Activated T-helper 1 cell treated with anti-CD3 and anti-CD28 coated beads, Interleukin-2, amount 50 U/mL, for 16 hours (primary cell): ENCODE results near the gene SEMG2.

Experiments used
- DNase-seq, 2 donors: peaks; one replicate each; pipeline ENCODE4 v3.0.0-alpha.2; 2020; ENCODE audit warnings: low read depth in 1 of 2, low spot score in 1 of 2

The SEMG2 gene

DNA sequence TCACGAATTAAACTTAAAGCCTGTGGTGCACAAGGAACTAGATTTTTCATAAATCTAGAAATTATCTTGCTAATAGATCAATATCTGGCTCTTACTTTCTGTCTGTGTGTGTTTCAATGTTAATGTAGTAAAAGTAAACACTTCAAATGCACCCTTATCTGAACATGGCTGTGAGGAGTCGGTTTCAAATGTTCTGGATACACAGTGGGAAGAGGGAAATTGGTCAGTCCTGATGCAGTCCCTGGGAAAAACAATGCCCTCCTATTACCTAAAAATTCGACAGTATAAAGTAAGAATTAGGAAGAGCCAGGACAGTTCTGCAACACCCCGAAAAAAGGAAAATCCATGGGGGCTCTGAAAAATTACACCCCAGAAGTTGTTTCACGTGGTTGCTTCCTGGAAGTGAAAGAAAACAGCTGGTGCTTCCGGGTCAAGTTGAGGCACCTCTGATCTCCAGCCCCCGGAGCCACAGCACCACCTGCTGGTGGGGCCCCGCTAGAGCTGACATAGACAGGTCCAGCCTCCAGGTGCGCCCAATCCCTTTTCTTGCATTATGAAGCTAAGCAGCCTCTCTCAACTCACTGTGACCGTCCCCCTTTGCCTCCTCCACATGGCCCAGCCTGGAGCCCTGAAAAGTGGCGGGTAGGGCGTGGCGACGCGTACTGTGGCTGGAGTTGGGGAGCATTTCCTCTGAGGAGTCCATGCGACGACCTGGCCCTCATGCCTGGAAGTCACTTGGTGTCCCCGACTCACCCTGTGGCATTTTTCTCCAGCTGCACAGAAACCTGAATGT is 8.3 kb downstream of the SEMG2 start:
- no peak for DNase-seq

GRCh38 chr20:45230631-45231030 is 9.5 kb downstream of the SEMG2 start:
- no peak for DNase-seq

GRCh38 chr20:45235995-45236394 is 14.8 kb downstream of the SEMG2 start:
- no peak for DNase-seq

GRCh38 chr20:45238139-45238538 is 17.0 kb downstream of the SEMG2 start:
- no peak for DNase-seq

DNA sequence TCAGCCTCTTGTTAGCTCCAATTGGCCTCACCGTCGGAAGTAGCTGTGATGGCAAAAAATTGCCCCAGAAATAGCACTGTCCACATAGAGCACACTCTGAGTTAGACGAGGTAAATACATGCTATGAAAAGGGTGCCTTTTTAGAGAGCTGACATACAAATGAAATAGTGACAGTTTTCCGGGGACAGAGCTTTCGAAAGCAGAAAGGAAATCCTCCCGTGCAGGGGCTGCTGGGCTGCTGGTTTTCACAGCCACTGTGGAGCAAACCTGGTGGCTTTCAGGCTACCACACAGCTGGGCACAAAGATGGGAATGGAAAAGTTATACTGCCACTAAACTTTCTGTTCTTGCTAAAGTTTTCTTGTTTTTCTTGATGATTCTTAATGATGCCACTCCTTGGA is 24.9 kb downstream of the SEMG2 start:
- DNase-seq: no peak

DNA sequence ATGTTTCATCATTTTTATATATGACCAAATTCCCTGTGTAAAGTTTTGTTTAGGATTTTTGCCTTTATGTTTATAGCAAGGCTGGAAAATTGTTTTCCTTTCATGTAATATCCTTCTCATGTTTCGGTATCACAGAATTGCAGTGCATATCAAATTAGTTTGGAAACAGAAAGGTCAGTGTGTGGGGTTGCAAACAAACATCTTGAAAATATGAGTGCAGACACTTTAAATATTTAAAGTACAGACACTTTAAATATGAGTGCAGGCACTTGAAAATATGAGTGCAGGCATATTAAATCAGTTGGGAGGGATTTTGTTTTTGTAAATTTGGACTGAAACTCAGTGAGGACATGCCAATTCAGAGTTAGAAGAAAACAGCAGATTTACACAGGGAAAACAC is 26.7 kb downstream of the SEMG2 start:
- DNase-seq: no peak

DNA sequence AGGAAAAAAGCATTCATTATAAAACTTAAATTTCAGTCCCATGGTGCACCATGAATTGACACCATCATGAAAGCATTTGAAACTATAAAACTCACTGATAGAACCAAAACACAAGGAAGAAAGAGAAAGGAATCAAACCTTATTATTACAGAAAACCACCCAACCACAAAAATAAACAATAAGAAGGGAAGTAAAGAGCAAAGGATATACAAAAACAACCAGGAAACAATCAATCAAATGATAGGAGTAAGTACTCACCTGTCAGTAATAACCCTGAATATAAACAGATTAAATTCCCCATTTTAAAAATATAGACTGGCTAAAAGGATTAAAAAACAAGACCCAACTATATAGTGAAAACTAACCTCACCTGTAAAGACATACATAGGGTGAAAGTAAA is 27.4 kb downstream of the SEMG2 start:
- DNase-seq: no peak

DNA sequence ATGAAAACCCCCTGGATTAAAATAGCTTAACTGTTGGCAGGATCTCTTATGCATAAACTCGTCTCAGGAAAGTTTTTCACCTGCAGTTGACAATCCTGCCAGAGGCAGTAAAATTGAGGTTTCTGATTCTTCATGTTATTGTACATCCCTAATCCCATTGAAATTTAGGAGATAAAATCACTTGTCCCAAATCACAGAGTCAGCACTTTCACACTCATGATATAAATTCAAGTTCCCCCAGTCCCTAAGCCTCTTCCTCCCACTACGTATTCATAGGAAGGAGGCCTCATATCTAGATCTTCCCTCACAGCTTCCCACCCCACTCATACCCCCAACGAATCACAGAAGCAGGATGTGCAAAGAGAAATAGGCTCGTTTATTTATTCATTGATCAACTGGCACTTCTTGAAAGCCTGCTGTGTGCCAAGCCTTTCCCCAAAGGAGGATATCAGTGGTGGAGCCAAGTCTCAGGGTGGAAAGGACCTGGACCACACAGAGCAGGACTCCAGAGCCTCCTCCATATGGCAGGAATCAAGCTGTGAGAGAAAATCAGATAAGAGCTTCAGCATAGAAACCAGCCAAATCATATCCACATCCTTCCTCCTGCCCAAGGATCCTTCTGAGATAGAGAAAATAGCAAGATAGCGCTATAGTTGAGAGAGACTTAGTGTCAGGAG is 30.8 kb downstream of the SEMG2 start:
- DNase-seq: no peak

- DNase-seq: no peak
These were observed 32.1 kb downstream of the SEMG2 start for GRCh38 chr20:45253261-45253660.

DNA sequence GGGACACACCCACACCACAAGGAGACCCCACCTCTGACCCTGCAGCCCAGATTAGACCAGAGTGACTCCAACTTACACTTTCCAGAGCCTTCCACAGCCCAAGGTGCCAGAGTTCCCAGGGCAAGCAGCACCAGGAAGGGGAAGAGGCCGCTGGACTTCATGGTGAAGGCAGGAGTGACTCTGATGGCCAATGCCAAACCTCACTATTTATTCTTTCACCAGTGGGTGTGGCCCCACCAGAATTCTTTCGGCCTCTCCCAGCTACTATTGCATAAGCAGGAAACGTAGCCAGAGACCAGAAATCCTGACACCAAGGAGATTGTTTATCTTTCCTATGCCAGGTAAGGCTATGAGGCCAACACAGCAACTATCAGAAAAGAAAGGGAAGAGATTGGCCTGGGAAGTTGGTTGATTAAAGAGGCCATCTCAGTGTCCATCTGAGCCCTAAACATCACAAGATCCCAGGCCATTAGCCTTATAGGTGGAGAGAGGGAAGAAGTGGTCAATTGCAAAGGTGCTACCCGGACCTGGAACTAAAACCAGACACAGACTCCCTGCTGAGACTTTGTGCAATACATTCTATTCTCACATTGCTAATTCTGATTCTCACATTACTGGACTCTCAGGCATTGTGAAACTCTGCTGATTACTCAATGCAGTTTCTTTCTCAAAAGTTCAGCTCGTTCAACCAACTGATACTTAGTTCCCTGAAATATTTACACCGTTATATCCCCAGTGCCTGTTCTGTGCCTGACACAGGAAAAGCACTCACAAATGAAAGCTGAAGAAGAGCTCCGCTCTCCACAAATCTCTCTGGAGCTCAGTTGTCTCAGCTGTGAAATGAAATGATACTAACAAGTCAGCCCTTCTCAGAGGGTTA is 33.5 kb downstream of the SEMG2 start, which contains the start of gene SLPI:
Gene SLPI, minus strand, starts transcription at position 182 of the 880 bp plus-strand sequence. Its CDS starts 21 bp downstream, at position 161.
- DNase-seq: no peak

GRCh38 chr20:45257161-45257560 is 36.0 kb downstream of the SEMG2 start:
- no peak for DNase-seq

GRCh38 chr20:45257711-45258110 is 36.5 kb downstream of the SEMG2 start:
- DNase-seq: no peak

DNA sequence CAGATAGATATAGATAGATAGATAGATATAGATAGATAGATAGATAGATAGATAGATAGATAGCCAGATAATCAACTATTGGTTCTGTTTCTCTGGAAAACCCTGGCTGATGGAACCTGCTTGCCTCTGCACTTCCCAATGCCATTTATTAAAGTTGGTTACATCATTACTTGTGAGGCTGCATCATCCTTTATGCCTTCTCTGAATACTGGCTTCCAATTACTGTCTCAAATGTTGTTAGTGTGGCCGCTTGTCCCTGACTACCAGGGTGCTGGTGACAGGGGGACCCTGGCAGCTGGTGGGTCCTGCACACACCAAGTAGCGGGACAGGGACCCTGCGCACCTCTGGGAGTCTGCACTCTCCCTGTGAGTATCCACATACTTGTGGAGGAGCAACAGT is 37.1 kb downstream of the SEMG2 start:
- DNase-seq: no peak

- no peak for DNase-seq
These were observed 37.5 kb downstream of the SEMG2 start for GRCh38 chr20:45258664-45259063.

DNA sequence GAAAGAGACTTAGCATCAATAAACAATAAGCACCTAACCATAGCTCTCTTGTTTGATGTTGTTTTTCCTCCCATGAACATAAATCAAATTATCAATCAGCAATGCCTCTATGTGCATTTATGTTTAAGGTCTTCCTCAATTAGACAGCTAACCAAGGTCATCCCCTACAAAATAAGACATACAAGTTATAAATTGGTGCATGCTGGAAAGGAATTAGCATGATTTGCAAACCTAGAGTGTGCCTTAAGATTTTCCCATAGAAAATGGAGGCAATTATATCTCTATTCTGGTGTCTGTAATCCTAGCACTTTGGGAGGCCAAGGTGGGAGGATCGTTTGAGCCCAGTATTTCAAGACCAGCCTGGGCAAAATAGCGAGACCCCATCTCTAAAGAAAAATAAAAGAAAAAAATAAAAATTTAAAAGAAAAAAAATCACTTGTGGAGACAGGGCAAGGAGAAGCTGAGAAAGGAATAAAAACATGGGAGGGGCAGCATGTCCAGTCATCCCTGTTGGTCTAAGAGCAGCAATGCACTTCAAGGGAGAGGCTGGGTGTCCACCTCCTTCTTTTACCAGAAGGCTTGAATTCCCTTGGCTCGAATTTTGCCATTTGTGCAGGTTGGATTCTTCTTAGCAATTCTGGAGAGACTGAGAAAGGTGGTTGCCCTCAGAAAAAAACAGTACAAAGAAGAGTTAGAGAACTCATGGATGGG is 42.5 kb downstream of the SEMG2 start:
- no peak for DNase-seq

DNA sequence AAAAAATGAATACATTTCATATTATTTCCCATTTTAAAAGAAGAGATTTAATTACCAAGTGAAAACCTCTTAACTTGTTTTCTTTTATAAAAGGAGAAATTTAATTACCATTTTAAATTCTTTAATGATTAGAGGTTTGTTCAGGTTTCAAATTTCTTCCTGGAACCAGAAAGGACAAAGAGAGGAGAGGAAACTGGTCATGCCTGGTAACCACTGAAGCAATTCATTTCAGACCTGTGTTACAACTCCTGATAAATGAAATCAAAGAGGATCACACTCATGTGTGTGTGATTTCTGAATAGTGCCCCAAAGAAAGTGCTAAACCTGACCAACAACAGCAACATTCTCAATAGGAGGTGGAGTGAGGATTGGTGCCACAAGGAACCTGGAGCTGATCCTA is 45.8 kb downstream of the SEMG2 start:
- no peak for DNase-seq

DNA sequence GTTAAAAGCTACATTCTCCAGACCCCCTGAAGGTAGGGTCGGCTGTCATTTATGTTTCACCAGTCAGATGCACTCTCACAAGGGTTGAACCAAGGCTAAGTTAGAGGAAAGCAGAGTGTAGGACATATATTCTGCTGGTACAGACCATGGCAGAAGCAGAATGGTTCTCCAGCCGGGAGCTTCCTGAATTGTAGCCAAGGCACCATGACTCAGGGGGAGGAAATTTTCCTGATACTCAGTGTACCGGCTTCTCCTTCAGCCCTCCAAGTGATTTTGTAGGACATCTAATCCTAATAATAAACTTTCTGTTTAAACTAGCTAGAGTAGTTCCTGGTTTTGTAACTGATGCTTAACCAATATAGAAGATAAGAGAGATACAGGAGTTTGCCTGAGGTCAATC is 47.4 kb downstream of the SEMG2 start:
- no peak for DNase-seq

- DNase-seq: no peak
These were observed 47.9 kb downstream of the SEMG2 start for GRCh38 chr20:45269056-45269455.

DNA sequence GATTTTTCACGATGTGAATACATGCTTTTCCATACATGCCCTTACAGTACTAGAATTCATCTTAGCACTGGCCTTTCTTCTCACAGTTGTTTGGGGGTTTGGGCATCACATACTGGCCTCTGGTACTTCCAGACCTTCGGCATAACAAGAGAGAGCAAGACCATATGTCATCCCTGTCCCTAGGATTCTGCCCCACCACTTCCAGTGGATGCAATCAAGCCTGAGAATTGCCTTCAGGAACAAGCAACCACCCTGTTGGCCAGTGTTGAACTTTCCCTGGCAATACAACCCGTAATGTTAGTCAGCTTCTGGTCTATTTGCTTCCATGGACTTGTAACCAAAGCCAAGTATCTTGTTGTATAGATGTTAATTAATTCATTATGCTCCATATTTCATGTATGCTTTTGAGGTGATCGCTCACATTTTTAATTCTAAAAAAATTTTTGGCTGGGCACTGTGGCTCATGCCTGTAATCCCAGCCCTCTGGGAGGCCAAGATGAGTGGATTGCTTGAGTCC is 48.6 kb downstream of the SEMG2 start:
- DNase-seq: no peak
